ENCODE measurements around the gene MDM2. TPM values are rescaled to one million over a fixed set of nuclear protein-coding genes. Genes with fewer than 3 reads are reported as not detected.

MDM2 gene
- total and polyA plus RNA-seq, 2 of the 13 experiments (the other 11 are each of a cell fraction or from before 2014, with no cell fraction given) = 29.3 to 314 TPM

GRCh38 chr12:68804657-68805591 is 3.1 kb upstream of the MDM2 start (continued):
- TF ChIP-seq ZGPAT (CRISPR knock-in tag; IDR thresholded peaks at IDR 0.05) = peak; percentile 83
- peak; percentile 58 for TF ChIP-seq ZNF512B (CRISPR knock-in tag; IDR thresholded peaks at IDR 0.05; ENCODE audit: borderline replicate concordance)
- peak; percentile 42 for TF ChIP-seq TEAD3 (CRISPR knock-in tag; optimal IDR thresholded peaks at IDR 0.05; ENCODE audit: borderline replicate concordance)
- no peak for TF ChIP-seq ZNF777 (CRISPR knock-in tag; IDR thresholded peaks at IDR 0.05)
- no peak for TF ChIP-seq ZNF616 (CRISPR knock-in tag; IDR thresholded peaks at IDR 0.05; ENCODE audit: low read depth)
- no peak for TF ChIP-seq ZFP37 (CRISPR knock-in tag; IDR thresholded peaks at IDR 0.05; ENCODE audit: borderline replicate concordance)
- TF ChIP-seq FOXA3 (CRISPR knock-in tag; IDR thresholded peaks at IDR 0.05) = peak; percentile 66
- TF ChIP-seq ASH2L (IDR thresholded peaks at IDR 0.05; ENCODE audit: insufficient read length, low read depth, low read length) = peak; percentile 67
- no peak for TF ChIP-seq ZBTB7B (CRISPR knock-in tag; IDR thresholded peaks at IDR 0.05)
- TF ChIP-seq TMF1 (CRISPR knock-in tag; IDR thresholded peaks at IDR 0.05; ENCODE audit: low read depth) = no peak
- no peak for TF ChIP-seq ZNF17 (CRISPR knock-in tag; IDR thresholded peaks at IDR 0.05)
- TF ChIP-seq THYN1 (CRISPR knock-in tag; IDR thresholded peaks at IDR 0.05; ENCODE audit: borderline replicate concordance, low read depth) = no peak
- no peak for TF ChIP-seq PRDM15 (CRISPR knock-in tag; IDR thresholded peaks at IDR 0.05)
- no peak for TF ChIP-seq MTA3 (CRISPR knock-in tag; IDR thresholded peaks at IDR 0.05)
- no peak for TF ChIP-seq GRHL1 (CRISPR knock-in tag; conservative IDR thresholded peaks at IDR 0.05)
- TF ChIP-seq NKX3-1 (CRISPR knock-in tag; IDR thresholded peaks at IDR 0.05) = no peak
- no peak for TF ChIP-seq PREB (CRISPR knock-in tag; IDR thresholded peaks at IDR 0.05)
- TF ChIP-seq CENPT (CRISPR knock-in tag; IDR thresholded peaks at IDR 0.05; ENCODE audit: low read depth) = no peak; the same call in 1 of the 2 replicates

Measured in HepG2 (cell line).